GM12873 (cell line): ENCODE data around the gene MUS81.

Source experiments
- CTCF ChIP-seq: IDR thresholded peaks from 2 replicates; pipeline ENCODE4 v1.5.1; 2012; ENCODE audit warnings: low read depth, mild to moderate bottlenecking, moderate library complexity, low read length, control low read depth; ENCODE audit not compliant: insufficient read depth; ENCODE audit errors: missing control alignments

The MUS81 gene

DNA sequence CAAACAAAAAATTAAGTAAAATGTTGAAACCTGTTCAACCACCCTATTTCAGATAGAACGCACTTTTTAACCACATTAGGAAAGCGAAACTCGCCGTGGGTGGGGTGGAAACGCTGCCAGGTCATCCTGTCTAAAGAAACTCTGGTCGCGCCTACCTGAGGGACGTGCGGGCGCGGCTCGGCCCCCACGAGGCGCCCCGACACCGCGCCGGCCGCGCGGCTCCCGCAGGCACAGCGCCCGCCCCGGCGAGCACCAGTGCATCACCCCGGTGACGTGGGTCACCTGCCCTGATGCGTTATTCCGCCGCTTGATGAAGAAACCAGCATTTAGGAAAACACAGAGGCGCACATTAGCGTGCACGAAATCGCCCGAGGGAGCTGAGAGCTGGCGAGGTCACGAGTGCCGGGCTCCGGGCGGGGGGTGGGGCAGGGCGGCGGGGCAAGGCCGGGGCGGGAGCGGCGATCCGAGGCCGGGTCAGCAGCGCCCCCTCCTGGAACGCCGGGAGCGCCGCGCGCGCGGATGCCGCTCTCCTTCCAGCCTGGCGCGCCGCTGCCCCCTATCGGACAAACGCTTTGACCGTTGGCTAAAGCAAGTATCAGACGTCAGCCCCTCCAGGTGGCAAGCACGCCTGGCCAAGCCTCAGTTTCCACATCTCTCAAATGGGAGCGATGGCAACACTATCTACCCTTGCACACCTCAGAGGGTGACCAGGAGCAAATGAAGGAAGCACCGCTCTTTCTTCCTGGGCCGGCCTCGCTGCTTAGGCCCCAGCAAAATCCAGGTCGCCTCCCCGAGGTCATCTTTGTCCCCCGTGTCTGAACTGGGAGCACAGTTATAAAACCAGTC, 42.2 kb upstream of the MUS81 start:
- TF ChIP-seq CTCF, result peak; percentile 98

DNA sequence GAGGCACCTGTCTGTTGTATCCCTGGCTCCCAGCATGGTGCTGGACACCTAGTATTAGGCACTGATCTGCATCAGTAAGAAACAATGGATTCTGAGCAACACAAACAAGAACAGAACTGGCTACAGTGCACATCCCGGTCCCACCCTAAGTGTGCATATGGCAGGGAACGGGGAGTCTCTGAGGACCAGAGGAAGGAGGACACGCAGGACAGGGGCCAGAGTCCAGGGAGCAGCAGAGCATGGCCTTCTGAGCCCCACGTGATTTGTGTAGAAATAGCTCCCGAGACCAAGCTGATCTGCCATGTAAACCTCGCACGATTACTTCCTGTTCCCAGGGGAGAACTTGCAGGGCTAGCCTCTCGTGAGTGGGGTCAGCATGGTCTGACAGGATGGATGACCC, 39.1 kb upstream of the MUS81 start:
- TF ChIP-seq CTCF, result no peak

DNA sequence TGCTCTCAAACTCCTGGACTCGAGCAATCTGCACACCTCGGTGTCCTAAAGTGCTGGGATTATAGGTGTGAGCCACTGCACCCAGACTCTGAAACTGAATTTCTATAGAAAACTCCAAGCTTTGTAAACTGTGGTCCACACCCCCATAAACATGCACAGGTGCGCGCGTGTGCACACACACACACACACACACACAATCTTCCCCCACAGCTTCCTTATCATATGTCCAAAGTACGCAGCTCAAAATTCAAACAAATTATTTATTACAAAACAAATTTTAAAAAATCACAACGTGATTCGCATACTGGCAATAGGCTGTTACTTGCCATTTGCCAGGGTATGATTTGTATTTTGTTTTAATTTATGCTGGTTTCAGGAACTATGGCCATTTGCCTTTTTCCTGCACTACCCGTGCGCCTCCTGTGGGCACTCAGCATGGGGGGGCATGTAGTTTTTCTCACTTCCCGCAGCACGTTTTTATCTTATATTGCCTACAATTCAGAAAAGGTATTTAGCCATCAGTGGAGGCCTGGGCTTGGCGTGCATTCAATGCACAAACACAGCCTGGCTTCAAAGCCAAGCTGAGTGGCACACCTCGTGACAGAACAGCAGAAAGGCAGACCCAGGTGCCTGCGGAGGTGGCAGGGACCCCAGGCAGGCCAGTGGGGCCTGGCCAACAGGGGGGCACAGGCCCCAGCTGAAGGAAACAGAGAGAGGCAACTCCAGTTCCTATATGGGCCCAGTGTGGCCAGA, 37.3 kb upstream of the MUS81 start:
- no peak for TF ChIP-seq CTCF

DNA sequence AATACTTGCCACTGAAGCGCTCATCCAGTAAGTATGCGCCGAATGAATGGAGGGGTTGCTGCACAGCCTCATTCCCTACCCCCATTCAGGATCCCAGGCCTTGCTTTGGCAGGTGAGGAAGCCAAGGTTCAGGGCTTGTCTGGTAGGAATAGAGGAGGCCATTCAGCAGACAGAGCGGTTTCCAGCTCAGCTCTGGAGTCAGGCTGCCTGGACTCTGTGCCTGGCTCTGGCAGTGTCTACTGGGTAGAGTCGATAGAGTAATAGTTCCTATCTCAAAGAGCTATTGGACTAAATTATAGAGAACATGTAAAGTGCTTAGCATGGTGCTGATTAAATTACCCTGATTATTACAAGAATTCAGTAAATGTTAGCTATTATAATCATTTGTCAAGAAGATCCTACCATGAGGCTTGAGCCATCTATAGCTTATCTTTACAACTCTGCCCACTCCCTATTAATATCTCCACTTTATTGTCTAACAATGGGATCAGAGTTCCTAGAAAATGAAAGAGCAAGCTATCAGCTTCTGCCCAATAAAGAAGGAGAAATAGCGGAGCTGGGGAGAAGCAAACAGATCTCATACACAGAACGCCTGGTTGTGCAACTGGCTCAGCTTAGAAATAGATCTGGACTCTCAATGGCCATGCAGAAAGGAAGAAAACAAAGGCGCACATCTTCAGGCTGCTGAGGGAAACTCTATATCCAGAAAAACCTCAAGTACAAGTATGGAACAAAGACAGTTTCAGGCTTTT, 33.1 kb upstream of the MUS81 start:
- TF ChIP-seq CTCF, result no peak

GRCh38 chr11:65829459-65829858, 30.8 kb upstream of the MUS81 start:
- no peak for TF ChIP-seq CTCF

GRCh38 chr11:65833297-65834030, 26.8 kb upstream of the MUS81 start, which contains the start of gene SNX32:
Gene SNX32, plus strand, starts transcription at chr11:65833963. Its CDS starts 103 bp downstream, at chr11:65834066.
- no peak for TF ChIP-seq CTCF
